Brain microvascular endothelial cell (primary cell): Measurements from ENCODE around the gene UTF1.

Experiments used
- DNase-seq: peaks from one replicate; pipeline ENCODE4 v3.0.0-alpha.2; 2020
- H3K27ac ChIP-seq: fragments of 250-450 bp; sonication (Bioruptor Pico); 2 replicates; pipeline ENCODE4 v1.5.1; 2020; ENCODE audit warnings: mild to moderate bottlenecking, moderate library complexity
- H3K27me3 ChIP-seq: fragments of 250-450 bp; sonication (Bioruptor Pico); replicated peaks from 2 replicates; pipeline ENCODE4 v1.5.1; 2020; ENCODE audit warnings: mild to moderate bottlenecking
- H3K36me3 ChIP-seq: fragments of 250-450 bp; sonication (Bioruptor Pico); replicated peaks from 2 replicates; pipeline ENCODE4 v1.5.1; 2020; ENCODE audit warnings: mild to moderate bottlenecking
- H3K4me3 ChIP-seq: 2 replicates; pipeline ENCODE4 v1.5.1; 2011; ENCODE audit warnings: low read depth, mild to moderate bottlenecking, control low read depth, low read length, moderate library complexity
- CTCF ChIP-seq: IDR thresholded peaks from 2 replicates; pipeline ENCODE4 v1.5.1; 2011; ENCODE audit warnings: low read depth, mild to moderate bottlenecking, moderate library complexity, low read length, control low read depth, inconsistent platforms; ENCODE audit errors: missing control alignments
- in situ Hi-C: cut with HindIII; loops from 2 replicates; pipeline ENCODE4 v1.10.0; 2017; ENCODE audit warnings: low sequenced_read_pairs, low pct_ligation_motif_present

Gene UTF1

GRCh38 chr10:133230044-133230361 is at the start of gene UTF1:
Gene UTF1 (plus strand): TSS chr10:133230217. CDS start chr10:133230289, 72 bp downstream.
- H3K4me3 ChIP-seq, result no peak within 1 kb of the TSS
- TF ChIP-seq CTCF, result no peak
- no peak within 1 kb of the TSS for H3K27ac ChIP-seq
- peaks cover 47% of the 10 kb centered on the region for H3K27me3 ChIP-seq
- DNase-seq, result no peak
- in situ Hi-C loops, result no loop called here
- no peaks in the 10 kb centered on the region for H3K36me3 ChIP-seq

- DNase-seq, result no peak
- no peaks in the 10 kb centered on the region for H3K36me3 ChIP-seq
- in situ Hi-C loops, result no loop called here
- H3K4me3 ChIP-seq, result no peak overlapping the region
- TF ChIP-seq CTCF, result no peak
- H3K27ac ChIP-seq, result no peak overlapping the region
- H3K27me3 ChIP-seq, result no peaks in the 10 kb centered on the region
Observed at GRCh38 chr10:133180965-133181639, 48.9 kb upstream of the UTF1 start.

- Histone ChIP-seq H3K27ac (no peak overlapping the region), H3K27me3 (peaks cover 7% of the 10 kb centered on the region), H3K36me3 (no peaks in the 10 kb centered on the region), H3K4me3 (no peak overlapping the region)
- DNase-seq, result no peak
- in situ Hi-C loops, result no loop called here
- TF ChIP-seq CTCF, result no peak
Observed at GRCh38 chr10:133182190-133182589, 47.8 kb upstream of the UTF1 start.

GRCh38 chr10:133182791-133183645 is 47.0 kb upstream of the UTF1 start:
- no peak for TF ChIP-seq CTCF
- H3K36me3 ChIP-seq, result no peaks in the 10 kb centered on the region
- in situ Hi-C loops, result no loop called here
- DNase-seq, result no peak
- no peak overlapping the region for H3K4me3 ChIP-seq
- H3K27me3 ChIP-seq, result peaks cover 8% of the 10 kb centered on the region
- no peak overlapping the region for H3K27ac ChIP-seq

- Histone ChIP-seq H3K4me3 (no peak overlapping the region), H3K27ac (no peak overlapping the region), H3K27me3 (peaks cover 8% of the 10 kb centered on the region), H3K36me3 (no peaks in the 10 kb centered on the region)
- no peak for TF ChIP-seq CTCF
- in situ Hi-C loops, result no loop called here
- DNase-seq, result no peak
Observed at GRCh38 chr10:133183646-133184378, 46.2 kb upstream of the UTF1 start.
